H9 (cell line): ENCODE measurements around the gene TMED8. TPM values are rescaled to one million over a fixed set of nuclear protein-coding genes. Genes with fewer than 3 reads are reported as not detected.

Source experiments
- DNase-seq: peaks from one replicate; pipeline ENCODE4 v3.0.0-alpha.2; 2017
- H2AFZ ChIP-seq: one replicate; pipeline ENCODE4 v1.6.1; 2013; ENCODE audit warnings: mild to moderate bottlenecking, low read length, control low read depth, moderate library complexity
- H2AK5ac ChIP-seq: 2 replicates; pipeline ENCODE4 v1.6.1; 2013; ENCODE audit warnings: low read length, control low read depth, mixed read lengths; ENCODE audit not compliant: insufficient read length
- H2BK120ac ChIP-seq: one replicate; pipeline ENCODE4 v1.6.1; 2013; ENCODE audit warnings: low read depth, mild to moderate bottlenecking, low read length, control low read depth, inconsistent platforms; ENCODE audit not compliant: poor library complexity, severe bottlenecking
- H2BK12ac ChIP-seq: 2 replicates; pipeline ENCODE4 v1.6.1; 2013; ENCODE audit warnings: low read length, control low read depth, mixed read lengths, low read depth; ENCODE audit not compliant: insufficient read length
- H2BK15ac ChIP-seq: 2 replicates; pipeline ENCODE4 v1.6.1; 2013; ENCODE audit warnings: low read depth, low read length, control low read depth
- H2BK20ac ChIP-seq: one replicate; pipeline ENCODE4 v1.6.1; 2013; ENCODE audit warnings: low read depth, mild to moderate bottlenecking, low read length, control low read depth, inconsistent platforms; ENCODE audit not compliant: poor library complexity, severe bottlenecking
- H2BK5ac ChIP-seq: 2 replicates; pipeline ENCODE4 v1.6.1; 2013; ENCODE audit warnings: low read length, control low read depth, mixed read lengths; ENCODE audit not compliant: insufficient read length
- H3K14ac ChIP-seq: 2 replicates; pipeline ENCODE4 v1.6.1; 2013; ENCODE audit warnings: low read length, control low read depth; ENCODE audit not compliant: insufficient read depth
- H3K18ac ChIP-seq: 2 replicates; pipeline ENCODE4 v1.6.1; 2013; ENCODE audit warnings: low read depth, mild to moderate bottlenecking, mixed read lengths, low read length, control low read depth; ENCODE audit not compliant: insufficient read length
- H3K23ac ChIP-seq: 2 replicates; pipeline ENCODE4 v1.6.1; 2013; ENCODE audit warnings: low read length, control low read depth, mixed read lengths, low read depth; ENCODE audit not compliant: insufficient read length
- H3K23me2 ChIP-seq: 2 replicates; pipeline ENCODE4 v1.6.1; 2013; ENCODE audit warnings: low read depth, mild to moderate bottlenecking, mixed read lengths, low read length, control low read depth; ENCODE audit not compliant: insufficient read length, poor library complexity, severe bottlenecking
- H3K27ac ChIP-seq: 2 replicates; pipeline ENCODE4 v1.5.1; 2013; ENCODE audit warnings: low read length, control low read depth, mixed read lengths, low read depth; ENCODE audit not compliant: insufficient read length
- H3K27me3 ChIP-seq: 2 replicates; pipeline ENCODE4 v1.6.1; 2013; ENCODE audit warnings: low read length, control low read depth, inconsistent platforms; ENCODE audit not compliant: insufficient read depth
- H3K4ac ChIP-seq: 2 replicates; pipeline ENCODE4 v1.6.1; 2013; ENCODE audit warnings: low read depth, mild to moderate bottlenecking, control low read depth, inconsistent platforms, low read length, moderate library complexity
- H3K4me1 ChIP-seq: 2 replicates; pipeline ENCODE4 v1.6.1; 2013; ENCODE audit warnings: low read length, control low read depth, inconsistent platforms; ENCODE audit not compliant: insufficient read depth
- H3K4me2 ChIP-seq: 2 replicates; pipeline ENCODE4 v1.6.1; 2013; ENCODE audit warnings: low read length, control low read depth, mixed read lengths; ENCODE audit not compliant: insufficient read length, insufficient read depth
- H3K56ac ChIP-seq: 2 replicates; pipeline ENCODE4 v1.6.1; 2013; ENCODE audit warnings: low read depth, mild to moderate bottlenecking, mixed read lengths, low read length, control low read depth; ENCODE audit not compliant: insufficient read length
- H3K79me1 ChIP-seq: 2 replicates; pipeline ENCODE4 v1.6.1; 2013; ENCODE audit warnings: low read depth, mild to moderate bottlenecking, moderate library complexity, low read length, control low read depth, inconsistent platforms; ENCODE audit not compliant: insufficient read depth, poor library complexity, severe bottlenecking
- H3K79me2 ChIP-seq: 2 replicates; pipeline ENCODE4 v1.6.1; 2013; ENCODE audit warnings: low read length, control low read depth, inconsistent platforms; ENCODE audit not compliant: insufficient read depth
- H3K9ac ChIP-seq: 2 replicates; pipeline ENCODE4 v1.6.1; 2013; ENCODE audit warnings: low read length, control low read depth, mixed read lengths; ENCODE audit not compliant: insufficient read length; ENCODE audit errors: extremely low read depth
- H3K9me3 ChIP-seq: one replicate; pipeline ENCODE4 v1.6.1; 2013; ENCODE audit warnings: low read depth, low read length, inconsistent platforms; ENCODE audit not compliant: control insufficient read depth
- H3T11ph ChIP-seq: one replicate; pipeline ENCODE4 v1.6.1; 2013; ENCODE audit warnings: mild to moderate bottlenecking, low read length, control low read depth, inconsistent platforms
- H4K20me1 ChIP-seq: one replicate; pipeline ENCODE4 v1.6.1; 2013; ENCODE audit not compliant: control insufficient read depth, insufficient read length, insufficient read depth
- H4K5ac ChIP-seq: 2 replicates; pipeline ENCODE4 v1.6.1; 2013; ENCODE audit warnings: low read depth, mild to moderate bottlenecking, mixed read lengths, low read length, control low read depth; ENCODE audit not compliant: insufficient read length
- H4K8ac ChIP-seq: replicated peaks from 2 replicates; pipeline ENCODE4 v1.6.1; 2013; ENCODE audit warnings: low read length, control low read depth, mixed read lengths, low read depth; ENCODE audit not compliant: insufficient read length
- H4K91ac ChIP-seq: 2 replicates; pipeline ENCODE4 v1.6.1; 2013; ENCODE audit warnings: low read depth, mild to moderate bottlenecking, moderate library complexity, mixed read lengths, low read length, control low read depth; ENCODE audit not compliant: insufficient read length
- H3K27ac Mint-ChIP-seq, 3 experiments: 2 replicates in 2 of 3; 3 replicates in 1 of 3; pipeline ENCODE4 v1.8.0; 2020 to 2021; ENCODE audit warnings: mixed read lengths in 3 of 3, mild to moderate bottlenecking in 1 of 3, moderate library complexity in 1 of 3
- H3K27me3 Mint-ChIP-seq: 2 replicates; pipeline ENCODE4 v1.8.0; 2021; ENCODE audit warnings: low read depth, mild to moderate bottlenecking, moderate library complexity, mixed read lengths
- H3K36me3 Mint-ChIP-seq, 3 experiments: 2 replicates in 2 of 3; 3 replicates in 1 of 3; pipeline ENCODE4 v1.8.0; 2020 to 2021; ENCODE audit warnings: low read depth in 3 of 3, mixed read lengths in 3 of 3; ENCODE audit not compliant: insufficient read depth in 1 of 3
- H3K4me1 Mint-ChIP-seq, 2 experiments: 2 replicates each; pipeline ENCODE4 v1.8.0; 2020; ENCODE audit warnings: mixed read lengths in 2 of 2
- H3K4me3 Mint-ChIP-seq, 2 experiments: 2 replicates in 1 of 2; 3 replicates in 1 of 2; pipeline ENCODE4 v1.8.0; 2020 to 2021; ENCODE audit warnings: mild to moderate bottlenecking in 2 of 2, mixed read lengths in 2 of 2, moderate library complexity in 1 of 2
- H3K9me3 Mint-ChIP-seq, 2 experiments: 2 replicates in 1 of 2; 3 replicates in 1 of 2; pipeline ENCODE4 v1.8.0; 2020; ENCODE audit warnings: mild to moderate bottlenecking in 2 of 2, mixed read lengths in 2 of 2, moderate library complexity in 1 of 2
- WGBS: extraction: QIAGEN DNeasy Blood & Tissue Kit; methylation state at CpG from one replicate; pipeline ENCODE4 v1.1.7; 2013; ENCODE audit warnings: missing lambda C conversion rate, low lambda C conversion rate, mixed read lengths; ENCODE audit not compliant: insufficient read length; ENCODE audit errors: extremely low coverage; 5-methylcytosine and 5-hydroxymethylcytosine counted together
- total RNA-seq: library from RNA; stranded (reverse); gene quantifications from 2 replicates; pipeline ENCODE4 v1.2.1, GENCODE V29; 2021
- TF ChIP-seq, protein P1 (sequence below): fragments of 200-600 bp; sonication (generic); conservative IDR thresholded peaks from 3 replicates; pipeline ENCODE4 v1.8.0; 2021; ENCODE audit warnings: antibody characterized with exemption, mild to moderate bottlenecking

TMED8 gene
- total RNA-seq, 1 experiment from 2014 or later: 9.5 TPM

DNA sequence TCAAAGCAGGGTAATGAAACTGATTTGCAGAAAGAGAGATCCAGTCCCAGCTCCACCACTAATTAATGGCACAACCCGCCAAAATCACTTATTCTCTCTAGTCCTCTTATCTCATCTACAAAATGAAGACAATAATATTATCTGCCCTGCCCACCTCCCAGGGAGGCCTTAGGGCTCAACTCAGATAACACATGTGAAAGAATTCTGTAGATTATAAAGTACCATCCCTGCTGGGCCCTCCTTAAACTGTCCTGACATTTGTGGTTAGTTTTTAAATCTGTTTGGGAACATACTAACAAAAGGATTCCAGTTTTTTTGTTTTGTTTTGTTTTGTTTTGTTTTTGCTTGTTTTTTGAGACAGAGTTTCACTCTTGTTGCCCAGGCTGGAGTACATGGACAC, 63.5 kb downstream of the TMED8 start:
- H3K36me3 Mint-ChIP-seq: peaks cover 0 to 8% (median 5%) of the 10 kb centered on the region in 3 experiments; a peak in 5 of 7 replicates
- no peak overlapping the region for H3K23ac ChIP-seq
- H3K4me1 ChIP-seq: peaks cover 10% of the 10 kb centered on the region; the same call in 1 of the 2 replicates
- no peak overlapping the region for H4K5ac ChIP-seq
- peak overlapping the region; percentile 58 for H2AK5ac ChIP-seq
- no peak overlapping the region for H3T11ph ChIP-seq
- no CpG with 5 or more reads among the region's 1 CpG for WGBS
- H3K27ac ChIP-seq: no peak overlapping the region
- H2BK12ac ChIP-seq: no peak overlapping the region
- no peaks in the 10 kb centered on the region for H3K79me1 ChIP-seq
- no peaks in the 10 kb centered on the region for H3K23me2 ChIP-seq
- H3K18ac ChIP-seq: no peak overlapping the region
- no peak overlapping the region for H3K9ac ChIP-seq
- H3K27ac Mint-ChIP-seq: peak overlapping the region; percentile 9 to 96 (median 70); a peak in 4 of 7 replicates
- H3K27me3 Mint-ChIP-seq: no peaks in the 10 kb centered on the region
- H2BK20ac ChIP-seq: no peak overlapping the region
- peaks cover 38 to 44% of the 10 kb centered on the region in 2 experiments for H3K4me1 Mint-ChIP-seq
- H3K4ac ChIP-seq: no peak overlapping the region
- no peak overlapping the region for H4K8ac ChIP-seq
- no peak overlapping the region for H3K14ac ChIP-seq
- H3K4me2 ChIP-seq: no peak overlapping the region
- H2AFZ ChIP-seq: no peak overlapping the region
- no peak overlapping the region for H2BK5ac ChIP-seq
- H3K79me2 ChIP-seq: peaks cover 2% of the 10 kb centered on the region; the same call in 1 of the 2 replicates
- no peak for DNase-seq
- no peak overlapping the region; a peak in 1 of 5 replicates for H3K4me3 Mint-ChIP-seq
- no peak overlapping the region for H4K91ac ChIP-seq
- TF ChIP-seq, protein P1, sequence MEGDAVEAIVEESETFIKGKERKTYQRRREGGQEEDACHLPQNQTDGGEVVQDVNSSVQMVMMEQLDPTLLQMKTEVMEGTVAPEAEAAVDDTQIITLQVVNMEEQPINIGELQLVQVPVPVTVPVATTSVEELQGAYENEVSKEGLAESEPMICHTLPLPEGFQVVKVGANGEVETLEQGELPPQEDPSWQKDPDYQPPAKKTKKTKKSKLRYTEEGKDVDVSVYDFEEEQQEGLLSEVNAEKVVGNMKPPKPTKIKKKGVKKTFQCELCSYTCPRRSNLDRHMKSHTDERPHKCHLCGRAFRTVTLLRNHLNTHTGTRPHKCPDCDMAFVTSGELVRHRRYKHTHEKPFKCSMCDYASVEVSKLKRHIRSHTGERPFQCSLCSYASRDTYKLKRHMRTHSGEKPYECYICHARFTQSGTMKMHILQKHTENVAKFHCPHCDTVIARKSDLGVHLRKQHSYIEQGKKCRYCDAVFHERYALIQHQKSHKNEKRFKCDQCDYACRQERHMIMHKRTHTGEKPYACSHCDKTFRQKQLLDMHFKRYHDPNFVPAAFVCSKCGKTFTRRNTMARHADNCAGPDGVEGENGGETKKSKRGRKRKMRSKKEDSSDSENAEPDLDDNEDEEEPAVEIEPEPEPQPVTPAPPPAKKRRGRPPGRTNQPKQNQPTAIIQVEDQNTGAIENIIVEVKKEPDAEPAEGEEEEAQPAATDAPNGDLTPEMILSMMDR: no peak
- no peak overlapping the region for H2BK15ac ChIP-seq
- H3K9me3 ChIP-seq: no peaks in the 10 kb centered on the region
- no peaks in the 10 kb centered on the region for H3K9me3 Mint-ChIP-seq
- H3K56ac ChIP-seq: no peak overlapping the region
- H4K20me1 ChIP-seq: no peaks in the 10 kb centered on the region
- no peaks in the 10 kb centered on the region for H3K27me3 ChIP-seq
- H2BK120ac ChIP-seq: no peak overlapping the region
